Muscle layer of colon (tissue), 2 donors: Measurements from ENCODE around the gene EFHC1.

Experiments used
- H3K27ac ChIP-seq: one replicate; pipeline ENCODE4 v1.7.0; 2013; ENCODE audit warnings: low read depth, mild to moderate bottlenecking, low read length, moderate library complexity
- H3K27me3 ChIP-seq, 2 donors: one replicate each; pipeline ENCODE4 v1.7.0; 2013; ENCODE audit warnings: low read length in 2 of 2, mild to moderate bottlenecking in 2 of 2; ENCODE audit not compliant: insufficient read depth in 2 of 2, control insufficient read depth in 1 of 2
- H3K36me3 ChIP-seq: one replicate; pipeline ENCODE4 v1.7.0; 2013; ENCODE audit warnings: mild to moderate bottlenecking, low read length; ENCODE audit not compliant: insufficient read depth
- H3K4me1 ChIP-seq: one replicate; pipeline ENCODE4 v1.7.0; 2013; ENCODE audit warnings: mild to moderate bottlenecking, low read length; ENCODE audit not compliant: insufficient read depth
- H3K4me3 ChIP-seq, 2 donors: one replicate each; pipeline ENCODE4 v1.7.0; 2013; ENCODE audit warnings: low read length in 2 of 2, low read depth in 1 of 2, mild to moderate bottlenecking in 1 of 2, moderate library complexity in 1 of 2
- H3K9ac ChIP-seq: one replicate; pipeline ENCODE4 v1.7.0; 2013; ENCODE audit warnings: low read length
- H3K9me3 ChIP-seq: one replicate; pipeline ENCODE4 v1.7.0; 2013; ENCODE audit warnings: mild to moderate bottlenecking, low read length
- donor health status: abdominal sarcoma.
- donor health status: Adenocarcinoma of cecum.

EFHC1 gene

DNA sequence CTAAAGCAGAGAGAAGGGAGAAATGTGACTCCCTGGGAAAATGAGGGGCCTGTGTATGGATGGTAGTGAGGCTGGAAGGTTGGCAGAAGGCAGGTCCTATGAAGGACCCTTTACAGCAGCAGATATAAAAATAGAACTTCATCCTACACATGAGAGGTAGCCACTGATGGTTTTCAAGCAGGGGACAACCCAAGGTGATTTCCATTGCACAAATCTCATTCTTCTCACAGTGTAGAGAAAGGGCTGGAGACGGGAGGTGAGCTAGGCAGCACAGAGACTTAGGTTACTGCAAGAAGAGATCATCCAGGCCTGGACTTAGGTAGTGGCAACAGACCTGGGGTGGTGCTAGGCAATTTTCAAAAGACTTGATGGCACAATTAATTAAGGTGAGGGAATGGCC, 126.0 kb downstream of the EFHC1 start:
- Histone ChIP-seq H3K4me3 (no peak overlapping the region), H3K9me3 (no peaks in the 10 kb centered on the region), H3K36me3 (no peaks in the 10 kb centered on the region), H3K27me3 (no peaks in the 10 kb centered on the region), H3K4me1 (peaks cover 69% of the 10 kb centered on the region), H3K9ac (no peak overlapping the region), H3K27ac (no peak overlapping the region)

DNA sequence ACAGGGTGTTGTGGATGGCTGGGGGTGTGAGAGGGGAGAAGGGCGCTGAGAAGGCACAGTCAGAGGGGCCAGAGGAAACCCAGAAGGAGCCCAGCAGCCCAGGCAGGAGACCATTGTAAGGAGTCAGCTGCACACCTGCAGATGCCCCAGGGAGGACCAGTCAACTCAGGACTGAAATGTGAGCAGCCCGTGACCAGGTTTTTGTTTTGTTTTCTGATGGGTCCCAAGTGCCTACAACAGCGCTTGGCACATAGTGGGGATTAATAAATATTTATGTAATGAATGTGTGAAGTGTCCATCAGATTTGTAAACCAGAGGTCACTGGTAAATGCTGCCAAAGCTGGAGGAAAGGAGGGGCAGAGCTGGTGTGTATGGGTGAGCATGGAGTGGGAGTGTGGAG, 126.5 kb downstream of the EFHC1 start:
- H3K4me1 ChIP-seq, result peaks cover 69% of the 10 kb centered on the region
- no peak overlapping the region for H3K9ac ChIP-seq
- no peaks in the 10 kb centered on the region for H3K27me3 ChIP-seq
- H3K4me3 ChIP-seq, result no peak overlapping the region
- H3K27ac ChIP-seq, result no peak overlapping the region
- no peaks in the 10 kb centered on the region for H3K36me3 ChIP-seq
- no peaks in the 10 kb centered on the region for H3K9me3 ChIP-seq

- H3K9ac ChIP-seq, result no peak overlapping the region
- H3K4me3 ChIP-seq, result no peak overlapping the region
- no peaks in the 10 kb centered on the region for H3K9me3 ChIP-seq
- no peaks in the 10 kb centered on the region for H3K27me3 ChIP-seq
- H3K36me3 ChIP-seq, result no peaks in the 10 kb centered on the region
- H3K4me1 ChIP-seq, result peaks cover 76% of the 10 kb centered on the region
- H3K27ac ChIP-seq, result no peak overlapping the region
Observed at GRCh38 chr6:52547647-52548352, 127.7 kb downstream of the EFHC1 start.

DNA sequence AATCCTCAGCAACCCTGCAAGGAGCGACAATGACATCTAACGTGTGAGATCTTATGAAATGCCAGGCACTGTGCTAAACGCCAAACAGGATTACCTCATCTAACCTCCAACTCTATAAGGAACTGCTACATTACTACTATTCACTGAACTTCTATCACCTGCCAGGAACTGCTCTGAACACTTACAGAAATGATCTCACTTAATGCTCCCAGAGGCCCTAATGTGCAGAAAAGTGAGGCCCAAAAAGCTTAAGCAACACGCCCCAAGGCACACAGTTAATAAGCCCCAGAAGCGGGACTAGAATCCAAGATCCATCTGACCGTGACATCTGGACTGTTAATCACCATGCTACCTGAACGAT, 128.2 kb downstream of the EFHC1 start:
- Histone ChIP-seq H3K27ac (no peak overlapping the region), H3K27me3 (no peaks in the 10 kb centered on the region), H3K4me1 (peaks cover 71% of the 10 kb centered on the region), H3K9ac (no peak overlapping the region), H3K36me3 (no peaks in the 10 kb centered on the region), H3K9me3 (no peaks in the 10 kb centered on the region), H3K4me3 (no peak overlapping the region)

- no peak overlapping the region for H3K27ac ChIP-seq
- no peak overlapping the region for H3K4me3 ChIP-seq
- no peaks in the 10 kb centered on the region for H3K36me3 ChIP-seq
- no peak overlapping the region for H3K9ac ChIP-seq
- H3K9me3 ChIP-seq, result no peaks in the 10 kb centered on the region
- H3K4me1 ChIP-seq, result peaks cover 64% of the 10 kb centered on the region
- no peaks in the 10 kb centered on the region for H3K27me3 ChIP-seq
Observed at GRCh38 chr6:52548999-52549398, 128.9 kb downstream of the EFHC1 start.

- peaks cover 60% of the 10 kb centered on the region for H3K4me1 ChIP-seq
- H3K36me3 ChIP-seq, result no peaks in the 10 kb centered on the region
- H3K4me3 ChIP-seq, result no peak overlapping the region
- H3K9me3 ChIP-seq, result no peaks in the 10 kb centered on the region
- no peak overlapping the region for H3K9ac ChIP-seq
- no peaks in the 10 kb centered on the region for H3K27me3 ChIP-seq
- no peak overlapping the region for H3K27ac ChIP-seq
Observed at GRCh38 chr6:52549428-52549827, 129.3 kb downstream of the EFHC1 start.

- peaks cover 54% of the 10 kb centered on the region for H3K4me1 ChIP-seq
- no peak overlapping the region for H3K4me3 ChIP-seq
- H3K27ac ChIP-seq, result no peak overlapping the region
- H3K9me3 ChIP-seq, result no peaks in the 10 kb centered on the region
- no peaks in the 10 kb centered on the region for H3K27me3 ChIP-seq
- H3K9ac ChIP-seq, result no peak overlapping the region
- H3K36me3 ChIP-seq, result no peaks in the 10 kb centered on the region
Observed at GRCh38 chr6:52550014-52550575, 130.0 kb downstream of the EFHC1 start.

DNA sequence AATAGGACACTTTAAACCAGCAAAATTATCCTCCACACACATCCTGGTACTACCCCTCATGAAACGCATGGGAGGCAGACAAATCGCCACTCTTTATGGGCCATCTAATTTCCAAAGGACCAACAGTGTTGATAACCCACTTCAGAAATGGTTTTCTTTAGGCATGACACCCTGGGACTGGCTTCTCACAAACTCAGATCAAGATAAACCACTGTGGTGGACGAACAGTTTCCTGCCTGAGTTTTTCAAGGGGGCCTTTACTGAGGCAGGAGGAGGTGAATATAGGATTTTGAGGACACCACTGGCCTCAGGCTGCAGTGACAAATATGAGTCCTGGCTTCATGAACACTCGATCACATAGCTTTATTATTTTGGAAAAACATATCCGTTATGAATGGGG, 130.7 kb downstream of the EFHC1 start:
- Histone ChIP-seq H3K4me1 (peaks cover 52% of the 10 kb centered on the region), H3K9ac (no peak overlapping the region), H3K4me3 (no peak overlapping the region), H3K9me3 (no peaks in the 10 kb centered on the region), H3K36me3 (no peaks in the 10 kb centered on the region), H3K27me3 (no peaks in the 10 kb centered on the region), H3K27ac (peak overlapping the region; percentile 27)

DNA sequence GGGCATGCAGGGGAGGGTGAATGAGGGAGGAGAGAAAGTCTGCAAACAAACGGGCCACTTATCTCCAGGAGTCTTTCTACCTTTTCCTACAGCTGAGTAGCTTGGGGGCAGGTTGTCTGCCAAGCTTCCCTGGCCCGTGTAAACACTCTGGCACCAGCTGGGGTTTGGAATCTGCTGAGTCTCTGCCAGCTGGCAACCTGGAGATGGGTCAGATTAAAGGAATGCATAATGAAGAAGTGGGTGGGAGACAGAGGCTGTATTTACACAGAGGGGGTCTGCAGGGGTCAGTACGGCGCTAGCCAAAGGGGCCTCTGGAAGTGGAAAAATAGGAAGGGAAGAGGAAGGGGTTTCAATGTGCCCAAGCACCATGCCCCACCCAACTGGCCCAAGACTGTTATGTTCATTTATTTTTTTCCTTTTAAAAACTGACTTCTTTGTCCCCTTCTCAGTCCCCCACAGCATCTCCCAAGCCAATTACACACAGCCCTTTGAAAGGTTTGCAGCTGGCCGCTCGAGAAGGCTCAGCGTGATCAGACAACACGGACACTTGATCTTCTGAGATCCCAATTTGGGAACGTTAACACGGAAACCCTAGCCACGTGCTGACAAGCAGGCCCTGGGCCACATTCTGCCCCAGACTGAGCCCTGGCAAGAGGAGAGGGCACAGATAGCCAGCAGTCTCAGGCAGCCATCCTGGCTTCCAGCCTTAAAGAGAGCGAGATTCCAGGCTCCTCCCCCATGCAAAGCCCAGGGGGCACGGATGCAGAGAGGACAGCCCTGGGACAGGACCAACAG, 131.5 kb downstream of the EFHC1 start:
- Histone ChIP-seq H3K9me3 (no peaks in the 10 kb centered on the region), H3K4me1 (peaks cover 49% of the 10 kb centered on the region), H3K9ac (no peak overlapping the region), H3K4me3 (peak overlapping the region in 1 of 2 donors; percentile 45), H3K36me3 (no peaks in the 10 kb centered on the region), H3K27me3 (no peaks in the 10 kb centered on the region), H3K27ac (peak overlapping the region; percentile 56)

DNA sequence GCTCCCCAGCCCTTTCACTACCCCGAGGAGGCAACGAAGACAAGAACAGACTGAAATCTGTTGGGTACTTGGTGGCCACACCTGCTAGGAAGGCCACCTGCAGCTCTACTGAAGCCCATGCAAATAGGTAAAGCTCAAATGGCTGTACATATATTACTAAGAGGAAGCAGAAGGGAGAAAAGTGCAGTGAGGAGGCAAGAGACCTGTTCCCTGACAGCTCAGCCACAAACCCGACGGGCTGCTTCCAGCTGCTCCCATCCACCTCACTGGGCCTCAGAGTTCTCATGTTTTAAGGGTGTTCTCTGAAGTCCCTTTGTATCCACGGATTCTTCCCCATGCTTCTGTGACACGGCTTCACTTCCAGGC, 132.1 kb downstream of the EFHC1 start:
- Histone ChIP-seq H3K27me3 (no peaks in the 10 kb centered on the region), H3K9ac (no peak overlapping the region), H3K36me3 (no peaks in the 10 kb centered on the region), H3K27ac (peak overlapping the region; percentile 28), H3K9me3 (no peaks in the 10 kb centered on the region), H3K4me3 (peak overlapping the region in 1 of 2 donors; percentile 45), H3K4me1 (peaks cover 47% of the 10 kb centered on the region)

DNA sequence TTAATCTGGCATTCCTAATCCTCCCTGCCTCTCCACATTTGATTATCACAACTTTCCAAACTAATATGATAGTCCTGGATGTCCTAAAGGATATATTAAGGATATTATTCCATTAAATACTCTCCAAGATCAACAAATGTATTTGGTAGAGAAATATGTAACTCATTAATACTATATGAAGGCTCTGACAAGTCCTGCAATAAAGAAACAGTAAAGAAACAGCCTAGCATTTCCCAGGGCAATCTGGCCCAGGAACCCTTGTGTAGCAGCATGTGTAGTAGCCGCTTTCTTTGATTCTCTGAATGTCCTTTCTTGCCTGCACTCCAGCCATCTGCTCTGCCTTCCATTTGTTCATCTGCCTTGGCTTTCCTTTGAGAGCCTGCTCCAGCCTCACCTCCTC, 133.0 kb downstream of the EFHC1 start:
- Histone ChIP-seq H3K27me3 (no peaks in the 10 kb centered on the region), H3K9ac (no peak overlapping the region), H3K9me3 (no peaks in the 10 kb centered on the region), H3K4me3 (no peak overlapping the region), H3K4me1 (peaks cover 47% of the 10 kb centered on the region), H3K36me3 (no peaks in the 10 kb centered on the region), H3K27ac (no peak overlapping the region)
